ENCODE results near the gene GBX1. TPM values are rescaled to one million over a fixed set of nuclear protein-coding genes. Genes with fewer than 3 reads are reported as not detected.

GBX1 gene
- total and polyA plus RNA-seq, 4 donors = not detected

- TF ChIP-seq CTCF (IDR thresholded peaks at IDR 0.05; ENCODE audit: control extremely low read depth, extremely low read depth) = no peak
- H3K36me3 ChIP-seq (ENCODE audit: control insufficient read depth in 4 of 4, insufficient read depth in 4 of 4, low read length in 4 of 4) = peaks cover 0 to 69% (median 15%) of the 10 kb centered on the region in 4 donors
- DNase-seq (no peak), ATAC-seq (ENCODE audit: insufficient read depth, low FRiP score) (no peak)
- 94 to 95% methylated on average over 27 of the region's 27 CpGs for WGBS, 2 donors
- H3K4me1 ChIP-seq (ENCODE audit: control insufficient read depth in 5 of 5, insufficient read depth in 5 of 5, low read length in 5 of 5) = peaks cover 0 to 4% (median 0%) of the 10 kb centered on the region in 5 donors
- H3K27me3 ChIP-seq (ENCODE audit: control insufficient read depth in 3 of 3, insufficient read depth in 3 of 3, low read length in 2 of 3) = no peaks in the 10 kb centered on the region
- no peaks in the 10 kb centered on the region for H3K9me3 ChIP-seq (ENCODE audit: control insufficient read depth in 4 of 4, insufficient read depth in 3 of 4, low read length in 3 of 4)
- no peak overlapping the region for H3K9ac ChIP-seq (ENCODE audit: insufficient read depth in 1 of 2, low read length in 2 of 2)
- no peak overlapping the region for H3K27ac ChIP-seq (ENCODE audit: low read depth in 1 of 2, low read length in 1 of 2)
- H3K4me3 ChIP-seq = no peak overlapping the region
These were observed 47.6 kb downstream of the GBX1 start for GRCh38 chr7:151119902-151120301.

- H3K27me3 ChIP-seq (ENCODE audit: control insufficient read depth in 3 of 3, insufficient read depth in 3 of 3, low read length in 2 of 3) = peaks cover 0 to 1% (median 0%) of the 10 kb centered on the region in 3 donors
- H3K4me1 ChIP-seq (ENCODE audit: control insufficient read depth in 5 of 5, insufficient read depth in 5 of 5, low read length in 5 of 5) = peaks cover 0 to 4% (median 0%) of the 10 kb centered on the region in 5 donors
- H3K27ac ChIP-seq (ENCODE audit: low read depth in 1 of 2, low read length in 1 of 2) = no peak overlapping the region
- WGBS, 2 donors = 92 to 97% methylated on average over 13 of the region's 13 CpGs
- H3K4me3 ChIP-seq = no peak overlapping the region
- DNase-seq (no peak), ATAC-seq (ENCODE audit: insufficient read depth, low FRiP score) (no peak)
- no peak overlapping the region for H3K9ac ChIP-seq (ENCODE audit: insufficient read depth in 1 of 2, low read length in 2 of 2)
- no peaks in the 10 kb centered on the region for H3K9me3 ChIP-seq (ENCODE audit: control insufficient read depth in 4 of 4, insufficient read depth in 3 of 4, low read length in 3 of 4)
- TF ChIP-seq CTCF (IDR thresholded peaks at IDR 0.05; ENCODE audit: control extremely low read depth, extremely low read depth) = no peak
- H3K36me3 ChIP-seq (ENCODE audit: control insufficient read depth in 4 of 4, insufficient read depth in 4 of 4, low read length in 4 of 4) = peaks cover 0 to 67% (median 14%) of the 10 kb centered on the region in 4 donors
These were observed 48.5 kb downstream of the GBX1 start for GRCh38 chr7:151119055-151119415.

GRCh38 chr7:151118108-151119054 lies 49.1 kb downstream of the GBX1 start:
- Histone ChIP-seq H3K27ac (ENCODE audit: low read depth in 1 of 2, low read length in 1 of 2) (no peak overlapping the region), H3K9me3 (ENCODE audit: control insufficient read depth in 4 of 4, insufficient read depth in 3 of 4, low read length in 3 of 4) (no peaks in the 10 kb centered on the region), H3K9ac (ENCODE audit: insufficient read depth in 1 of 2, low read length in 2 of 2) (no peak overlapping the region), H3K27me3 (ENCODE audit: control insufficient read depth in 3 of 3, insufficient read depth in 3 of 3, low read length in 2 of 3) (peaks cover 0 to 3% (median 0%) of the 10 kb centered on the region in 3 donors), H3K4me3 (no peak overlapping the region), H3K4me1 (ENCODE audit: control insufficient read depth in 5 of 5, insufficient read depth in 5 of 5, low read length in 5 of 5) (peaks cover 0 to 10% (median 0%) of the 10 kb centered on the region in 5 donors), H3K36me3 (ENCODE audit: control insufficient read depth in 4 of 4, insufficient read depth in 4 of 4, low read length in 4 of 4) (peaks cover 0 to 63% (median 14%) of the 10 kb centered on the region in 4 donors)
- TF ChIP-seq CTCF (IDR thresholded peaks at IDR 0.05; ENCODE audit: control extremely low read depth, extremely low read depth) = no peak
- WGBS, 2 donors = 94 to 95% methylated on average over 38 of the region's 38 CpGs
- no peak for ATAC-seq (ENCODE audit: insufficient read depth, low FRiP score)
- DNase-seq = no peak
